Ovary (tissue), 10 donors: ENCODE data around the gene OR6V1. TPM values are rescaled to one million over a fixed set of nuclear protein-coding genes. Genes with fewer than 3 reads are reported as not detected.

Experiments
- DNase-seq, 5 donors: peaks; one replicate each; pipeline ENCODE4 v3.0.0-alpha.2; 2019 to 2020
- H3K27ac ChIP-seq, 2 donors: fragments of 200-600 bp; one replicate each; pipeline versions ENCODE4 v1.5.1 to v1.8.0; 2019 to 2022
- H3K27me3 ChIP-seq: fragments of 200-600 bp; one replicate; pipeline ENCODE4 v1.8.0; 2022
- H3K36me3 ChIP-seq: fragments of 200-600 bp; sonication (generic); one replicate; pipeline ENCODE4 v1.5.1; 2019
- H3K4me1 ChIP-seq: one replicate; pipeline ENCODE4 v1.8.1; 2013; ENCODE audit warnings: mild to moderate bottlenecking, moderate library complexity; ENCODE audit not compliant: insufficient read depth
- H3K4me3 ChIP-seq: fragments of 200-600 bp; sonication (generic); one replicate; pipeline ENCODE4 v1.5.1; 2017
- H3K9me3 ChIP-seq, 2 donors: fragments of 200-600 bp in 1 of 2; sonication (generic) in 1 of 2; one replicate each; pipeline versions ENCODE4 v1.5.1 to v1.8.1; 2013 to 2019; ENCODE audit warnings: mild to moderate bottlenecking in 1 of 2, moderate library complexity in 1 of 2
- EP300 ChIP-seq: sonication (generic); formaldehyde crosslinking; IDR thresholded peaks from one replicate; pipeline ENCODE4 v1.6.1; 2017; ENCODE audit warnings: antibody characterized with exemption
- POLR2A ChIP-seq: fragments of 450-650 bp; IDR thresholded peaks from one replicate; pipeline ENCODE4 v1.6.1; 2017; ENCODE audit warnings: antibody characterized with exemption, mild to moderate bottlenecking, moderate library complexity
- WGBS, 3 donors: extraction: QIAGEN DNeasy Blood & Tissue Kit in 1 of 3; methylation state at CpG; one replicate each; pipeline versions ENCODE4 v1.1.5 to v1.1.7; 2013 to 2017; 5-methylcytosine and 5-hydroxymethylcytosine counted together
- intact Hi-C, 4 donors: fragments of 100-400 bp; cut with DNase I; formaldehyde crosslinking; loops; one replicate each; pipeline versions ENCODE4 v1.11.0 to v1.15.1; 2022 to 2023
- long read RNA-seq, 3 donors: library from polyadenylated mRNA in 2 of 3; unstranded in 2 of 3; transcript quantifications; one replicate each; pipeline ENCODE4 v2.0.0 and lab custom pipeline, GENCODE V29; 2021 to 2026
- polyA plus RNA-seq, 2 donors: library from polyadenylated mRNA; stranded (reverse); fragments of 200-250 nt in 1 of 2; fragments of 350-450 nt in 1 of 2; fragmentation: Illumina TruSeq in 1 of 2; extraction: RNeasy Lipid Tissue Mini Kit (QIAGEN cat#74804) in 1 of 2; gene quantifications; one replicate each; pipeline ENCODE4 v1.2.3, GENCODE V29; 2013 to 2014
- total RNA-seq, 7 donors: library from RNA; depleted of rRNA in 2 of 7; stranded (reverse); fragments of >200 nt in 2 of 7; fragmentation: NEBNext Ultra II Directional in 3 of 7; extraction: Animal tissue kit (Norgen Biotek cat#: 25700) in 3 of 7; gene quantifications; one replicate each; pipeline versions ENCODE4 v1.1.0 to v1.2.4, GENCODE V29; 2016 to 2023
- TF ChIP-seq, protein P1 (sequence below), 3 donors: fragments of 450-650 bp in 2 of 3; fragments of 200-600 bp in 1 of 3; IDR thresholded peaks; one replicate each; pipeline versions ENCODE4 v1.5.1 to v1.8.0; 2016 to 2022; ENCODE audit warnings: antibody characterized with exemption in 3 of 3, mild to moderate bottlenecking in 1 of 3
- donor health status: DM: no; HTN: no; CAD: no; lungs with moderate emphysema.
- donor health status: DM: no; HTN: no; CAD: no.
- donor health status: Bipolar disorder and iron deficiency.
- donor health status: DM: yes; HTN: yes; CAD: no.
- donor health status: DM: no; HTN: no; CAD: no.
- donor health status: DM: yes; HTN: yes; CAD: no.

OR6V1 gene, protein sequence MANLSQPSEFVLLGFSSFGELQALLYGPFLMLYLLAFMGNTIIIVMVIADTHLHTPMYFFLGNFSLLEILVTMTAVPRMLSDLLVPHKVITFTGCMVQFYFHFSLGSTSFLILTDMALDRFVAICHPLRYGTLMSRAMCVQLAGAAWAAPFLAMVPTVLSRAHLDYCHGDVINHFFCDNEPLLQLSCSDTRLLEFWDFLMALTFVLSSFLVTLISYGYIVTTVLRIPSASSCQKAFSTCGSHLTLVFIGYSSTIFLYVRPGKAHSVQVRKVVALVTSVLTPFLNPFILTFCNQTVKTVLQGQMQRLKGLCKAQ
- total RNA-seq (not detected), polyA plus RNA-seq (not detected)
- long read RNA-seq, donor 1 = 0 reads
- long read RNA-seq, donor 2 = 0 reads
- long read RNA-seq, donor 3 = 0 reads

- no peak for DNase-seq
- no peaks in the 10 kb centered on the region for H3K4me1 ChIP-seq
- intact Hi-C loops = no loop called here
These were observed at the start of gene OR6V1 for GRCh38 chr7:143052041-143052440. Gene OR6V1, plus strand, starts transcription at chr7:143052341. Its CDS starts 0 bp downstream, at chr7:143052341.

GRCh38 chr7:143002898-143003297 is 49.2 kb upstream of the OR6V1 start:
- H3K27me3 ChIP-seq = no peaks in the 10 kb centered on the region
- intact Hi-C loops = loop anchor here in 3 of 4 donors (5.0 to 10.0 kb wide), 4 partner anchors 148 to 212 kb away; partner anchors contain the start of gene EPHB6 (in 1 of the 3)
- no peaks in the 10 kb centered on the region for H3K9me3 ChIP-seq
- no peaks in the 10 kb centered on the region for H3K36me3 ChIP-seq
- no peak overlapping the region for H3K27ac ChIP-seq
- 85 to 93% (median 88%) methylated on average over 5 of the region's 5 CpGs for WGBS, 3 donors
- no peak overlapping the region for H3K4me3 ChIP-seq
- no peak for DNase-seq
- TF ChIP-seq POLR2A (no peak), EP300 (no peak)
- TF ChIP-seq, protein P1, sequence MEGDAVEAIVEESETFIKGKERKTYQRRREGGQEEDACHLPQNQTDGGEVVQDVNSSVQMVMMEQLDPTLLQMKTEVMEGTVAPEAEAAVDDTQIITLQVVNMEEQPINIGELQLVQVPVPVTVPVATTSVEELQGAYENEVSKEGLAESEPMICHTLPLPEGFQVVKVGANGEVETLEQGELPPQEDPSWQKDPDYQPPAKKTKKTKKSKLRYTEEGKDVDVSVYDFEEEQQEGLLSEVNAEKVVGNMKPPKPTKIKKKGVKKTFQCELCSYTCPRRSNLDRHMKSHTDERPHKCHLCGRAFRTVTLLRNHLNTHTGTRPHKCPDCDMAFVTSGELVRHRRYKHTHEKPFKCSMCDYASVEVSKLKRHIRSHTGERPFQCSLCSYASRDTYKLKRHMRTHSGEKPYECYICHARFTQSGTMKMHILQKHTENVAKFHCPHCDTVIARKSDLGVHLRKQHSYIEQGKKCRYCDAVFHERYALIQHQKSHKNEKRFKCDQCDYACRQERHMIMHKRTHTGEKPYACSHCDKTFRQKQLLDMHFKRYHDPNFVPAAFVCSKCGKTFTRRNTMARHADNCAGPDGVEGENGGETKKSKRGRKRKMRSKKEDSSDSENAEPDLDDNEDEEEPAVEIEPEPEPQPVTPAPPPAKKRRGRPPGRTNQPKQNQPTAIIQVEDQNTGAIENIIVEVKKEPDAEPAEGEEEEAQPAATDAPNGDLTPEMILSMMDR (IDR thresholded peaks at IDR 0.05) = no peak
- H3K4me1 ChIP-seq = no peaks in the 10 kb centered on the region

More at GRCh38 chr7:143052041-143052440, at the start of gene OR6V1:
- Histone ChIP-seq H3K9me3 (no peaks in the 10 kb centered on the region), H3K4me3 (no peak within 1 kb of the TSS), H3K27ac (no peak within 1 kb of the TSS), H3K27me3 (no peaks in the 10 kb centered on the region), H3K36me3 (no peaks in the 10 kb centered on the region)
- WGBS, 3 donors = 76 to 84% (median 77%) methylated on average over 4 of the region's 4 CpGs
- TF ChIP-seq POLR2A = no peak
- TF ChIP-seq, protein P1 (IDR thresholded peaks at IDR 0.05) = no peak
- no peak for TF ChIP-seq EP300

DNA sequence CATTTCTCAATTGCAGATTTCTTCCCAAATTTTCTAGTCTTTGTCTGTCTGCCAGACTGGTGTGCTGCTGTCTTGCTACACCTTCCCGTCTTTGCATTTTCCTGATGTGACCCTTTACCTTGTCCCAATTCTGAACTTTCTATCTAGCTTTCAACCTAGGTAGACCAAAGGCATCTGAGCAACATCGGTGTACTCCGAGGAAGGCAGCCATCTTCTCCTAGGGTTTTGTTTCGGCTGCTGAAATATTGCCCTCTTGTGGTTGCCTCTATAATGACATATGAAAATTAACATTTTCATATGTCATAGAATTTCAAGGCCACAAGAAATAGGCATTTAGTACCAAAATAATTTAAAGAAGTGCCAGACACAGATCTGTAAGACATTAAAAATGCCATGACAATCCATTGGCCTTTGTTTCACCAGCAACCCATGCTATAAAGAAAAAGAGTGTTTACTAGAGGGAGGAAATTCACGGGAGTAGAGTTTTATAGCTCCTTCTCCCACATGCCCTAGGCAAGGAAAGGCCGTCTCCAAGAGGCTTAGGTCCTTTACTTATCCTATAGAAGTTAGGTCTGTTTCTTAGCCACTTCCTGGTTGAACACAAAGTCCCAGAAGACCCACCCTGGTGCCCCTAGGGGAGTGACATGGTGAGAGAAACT is 48.6 kb upstream of the OR6V1 start:
- WGBS, 3 donors = 32 to 38% (median 32%) methylated on average over 6 of the region's 6 CpGs
- no peaks in the 10 kb centered on the region for H3K27me3 ChIP-seq
- no peaks in the 10 kb centered on the region for H3K36me3 ChIP-seq
- no peak for DNase-seq
- intact Hi-C loops = loop anchor here in 3 of 4 donors (5.0 to 10.0 kb wide), 4 partner anchors 149 to 211 kb away; partner anchors contain the start of gene EPHB6 (in 1 of the 3)
- H3K27ac ChIP-seq = no peak overlapping the region
- H3K9me3 ChIP-seq = no peaks in the 10 kb centered on the region
- H3K4me1 ChIP-seq = no peaks in the 10 kb centered on the region
- no peak overlapping the region for H3K4me3 ChIP-seq
- TF ChIP-seq, protein P1 (IDR thresholded peaks at IDR 0.05) = peak in 2 of 3 donors; percentile 7 to 15
- no peak for TF ChIP-seq EP300

DNA sequence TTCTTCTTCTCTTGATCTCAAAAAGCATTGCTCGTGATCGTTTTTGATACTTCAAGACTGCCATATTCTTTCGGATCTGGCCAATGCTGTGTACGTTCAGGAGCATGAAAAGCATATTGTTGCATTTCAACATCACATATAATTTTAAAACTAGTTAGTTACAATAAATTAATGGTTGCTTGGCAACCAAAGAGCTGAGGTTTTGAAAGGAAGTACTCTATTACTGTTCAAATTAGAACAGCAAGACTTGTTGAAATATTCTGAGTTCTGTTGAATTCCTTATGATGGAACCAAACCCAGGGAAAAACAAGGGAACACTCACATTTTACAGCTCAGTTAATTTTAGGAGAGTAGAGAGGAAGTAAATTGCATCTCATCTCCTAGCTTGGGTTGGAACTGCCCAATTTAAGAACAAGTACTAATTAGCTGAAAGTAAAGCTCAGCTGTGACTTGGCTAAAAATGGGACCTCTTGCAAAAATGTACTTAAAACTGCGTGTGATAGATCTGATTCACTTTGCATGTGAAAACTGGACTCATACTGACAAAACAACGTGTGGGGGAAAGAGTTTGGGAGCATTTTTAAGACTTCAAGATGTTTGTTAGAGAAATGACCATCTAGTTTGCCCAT is 46.4 kb upstream of the OR6V1 start:
- TF ChIP-seq, protein P1 (IDR thresholded peaks at IDR 0.05) = no peak
- TF ChIP-seq EP300 (no peak), POLR2A (no peak)
- no peak overlapping the region for H3K27ac ChIP-seq
- H3K9me3 ChIP-seq = no peaks in the 10 kb centered on the region
- intact Hi-C loops = loop anchor here (5.0 to 10.0 kb wide), 5 partner anchors 151 to 212 kb away; partner anchors contain the start of gene EPHB6 (in 1 of the 4)
- no peaks in the 10 kb centered on the region for H3K36me3 ChIP-seq
- WGBS, 3 donors = 76 to 78% (median 76%) methylated on average over 6 of the region's 6 CpGs
- DNase-seq = no peak
- H3K27me3 ChIP-seq = no peaks in the 10 kb centered on the region
- H3K4me3 ChIP-seq = no peak overlapping the region
- no peaks in the 10 kb centered on the region for H3K4me1 ChIP-seq
